C4-2B (cell line): ENCODE results near the gene DHX58.

Experiments
- CTCF ChIP-seq: fragments of 450-650 bp; conservative IDR thresholded peaks from 2 replicates; pipeline ENCODE4 v1.5.1; 2017; ENCODE audit warnings: mild to moderate bottlenecking
- ZFX ChIP-seq: fragments of 450-650 bp; IDR thresholded peaks from 2 replicates; pipeline ENCODE4 v1.6.1; 2017

- TF ChIP-seq CTCF (no peak), ZFX (no peak)
These were observed 34.0 kb downstream of the DHX58 start for GRCh38 chr17:42078396-42079043.
